GM12801 (cell line): ENCODE measurements around the gene ZNF644.

Experiments used
- CTCF ChIP-seq: IDR thresholded peaks from one replicate; pipeline ENCODE4 v1.5.1; 2011; ENCODE audit warnings: control low read depth; ENCODE audit not compliant: insufficient read length; ENCODE audit errors: extremely low read depth

ZNF644 gene

GRCh38 chr1:90940746-90941145, 81.1 kb downstream of the ZNF644 start:
- TF ChIP-seq CTCF, result no peak

- TF ChIP-seq CTCF, result no peak
Measured at GRCh38 chr1:90936731-90937130, 85.1 kb downstream of the ZNF644 start.

GRCh38 chr1:90936061-90936460, 85.8 kb downstream of the ZNF644 start:
- TF ChIP-seq CTCF, result no peak

GRCh38 chr1:90926971-90927370, 94.9 kb downstream of the ZNF644 start:
- no peak for TF ChIP-seq CTCF

DNA sequence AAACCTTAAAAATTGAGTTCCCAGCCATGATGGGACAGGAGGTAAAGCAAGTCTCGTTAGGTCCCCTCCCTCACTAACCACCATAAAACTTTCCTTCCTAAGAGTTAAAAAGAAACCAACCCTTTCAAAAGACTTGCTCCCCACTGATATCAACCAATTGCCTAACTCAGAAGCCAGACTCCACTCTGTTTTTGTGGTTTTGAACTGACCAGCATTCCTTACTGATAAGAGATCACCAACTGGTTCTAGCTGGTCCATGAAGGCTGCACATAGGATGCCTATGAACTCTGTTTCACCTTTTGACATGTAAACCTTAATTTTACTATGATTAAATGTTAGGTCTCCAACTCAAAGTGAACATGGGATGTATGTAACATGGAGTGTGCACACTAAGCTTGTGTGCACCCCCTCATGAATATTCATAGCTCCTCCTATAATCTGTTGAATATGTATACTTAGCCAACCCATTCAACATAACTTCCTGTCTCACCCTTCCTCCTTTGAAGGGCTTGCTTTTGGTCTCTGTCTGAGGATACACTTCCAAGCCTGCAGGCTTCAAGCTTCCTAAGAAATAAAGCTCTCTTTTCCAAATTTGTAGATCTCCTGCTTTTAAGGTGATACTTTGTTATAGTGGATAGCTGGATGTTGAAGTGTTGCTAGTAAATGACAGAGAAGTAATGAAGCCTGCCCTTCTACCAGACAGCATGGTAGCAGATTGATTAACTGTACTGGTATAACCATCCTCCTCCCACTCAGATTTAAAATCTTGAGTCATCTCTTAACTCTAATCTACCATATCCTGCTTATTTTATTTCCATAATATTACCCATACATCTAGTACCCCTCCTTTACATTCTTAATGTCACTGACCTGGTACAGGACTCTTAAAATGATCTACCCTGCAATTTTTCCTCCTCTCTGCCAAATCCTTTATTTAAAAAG, 95.6 kb downstream of the ZNF644 start:
- TF ChIP-seq CTCF, result no peak

DNA sequence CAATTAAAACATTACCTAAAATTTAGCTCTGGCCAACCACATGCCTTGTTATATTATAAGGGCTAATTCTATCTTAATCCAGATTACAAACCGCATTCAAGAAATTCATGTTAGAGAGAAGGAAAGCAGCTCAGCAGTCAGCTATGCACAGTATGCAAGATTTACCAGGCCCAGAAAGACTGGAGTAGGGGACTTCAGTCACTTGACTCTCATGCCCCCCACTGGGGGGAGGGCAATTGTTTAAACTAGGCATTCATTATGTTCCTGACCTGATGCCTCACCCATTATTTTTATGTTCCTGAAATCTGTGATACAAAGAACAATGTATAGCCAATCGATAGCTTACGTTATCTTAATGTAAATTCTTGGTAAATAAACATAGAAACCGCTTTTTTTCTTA, 96.9 kb downstream of the ZNF644 start:
- no peak for TF ChIP-seq CTCF

DNA sequence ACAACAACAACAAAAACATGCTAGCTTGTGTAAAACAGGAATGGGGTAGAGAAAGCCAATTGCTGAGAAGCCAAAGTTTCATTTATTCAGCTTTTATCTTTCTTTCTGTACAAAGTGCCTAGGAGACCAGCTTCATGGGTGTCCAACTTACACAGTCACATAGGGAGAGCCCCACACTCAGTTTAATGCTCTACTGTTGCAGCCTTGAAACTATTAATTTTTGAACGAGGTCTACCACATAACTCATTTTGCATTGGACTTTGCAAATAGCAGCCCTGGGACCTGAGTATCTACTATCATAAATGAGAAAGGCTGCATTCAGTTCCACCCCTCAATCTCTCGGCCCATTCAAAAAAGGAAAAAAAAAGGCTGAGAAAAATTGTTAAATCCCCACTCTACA, 98.8 kb downstream of the ZNF644 start:
- no peak for TF ChIP-seq CTCF
